Esophagus muscularis mucosa (tissue), 3 donors: ENCODE data around the gene TMEM72.

Experiments
- POLR2A ChIP-seq: fragments of 450-650 bp; IDR thresholded peaks from one replicate; pipeline ENCODE4 v1.6.1; 2017; ENCODE audit warnings: antibody characterized with exemption, moderate library complexity, mild to moderate bottlenecking, low read depth
- TF ChIP-seq, protein P1 (sequence below), 3 experiments: fragments of 200-600 bp in 2 of 3; fragments of 450-650 bp in 1 of 3; sonication (generic) in 2 of 3; IDR thresholded peaks; one replicate each; pipeline ENCODE4 v1.5.1; 2017 to 2019; ENCODE audit warnings: antibody characterized with exemption in 3 of 3, mild to moderate bottlenecking in 2 of 3, moderate library complexity in 1 of 3

DNA sequence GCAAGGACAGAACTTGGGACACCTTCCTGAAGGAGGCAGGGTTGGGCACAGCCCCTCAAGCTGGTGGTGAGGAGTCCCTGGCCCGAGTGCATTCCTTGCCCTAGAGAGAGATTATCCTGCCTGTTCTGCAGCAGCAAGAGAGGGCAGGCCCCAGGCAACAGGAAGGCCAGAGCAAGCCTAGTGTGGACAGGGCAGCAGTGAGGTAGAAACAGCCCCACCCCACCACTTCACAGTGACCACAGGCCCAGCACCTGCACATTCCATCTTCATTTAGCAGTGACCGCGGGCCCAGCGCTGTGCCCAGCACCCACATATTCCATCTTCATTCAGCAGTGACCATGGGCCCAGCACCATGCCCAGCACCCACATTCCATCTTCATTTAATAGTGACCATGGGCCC lies 16.4 kb upstream of the TMEM72 start:
- TF ChIP-seq, protein P1, sequence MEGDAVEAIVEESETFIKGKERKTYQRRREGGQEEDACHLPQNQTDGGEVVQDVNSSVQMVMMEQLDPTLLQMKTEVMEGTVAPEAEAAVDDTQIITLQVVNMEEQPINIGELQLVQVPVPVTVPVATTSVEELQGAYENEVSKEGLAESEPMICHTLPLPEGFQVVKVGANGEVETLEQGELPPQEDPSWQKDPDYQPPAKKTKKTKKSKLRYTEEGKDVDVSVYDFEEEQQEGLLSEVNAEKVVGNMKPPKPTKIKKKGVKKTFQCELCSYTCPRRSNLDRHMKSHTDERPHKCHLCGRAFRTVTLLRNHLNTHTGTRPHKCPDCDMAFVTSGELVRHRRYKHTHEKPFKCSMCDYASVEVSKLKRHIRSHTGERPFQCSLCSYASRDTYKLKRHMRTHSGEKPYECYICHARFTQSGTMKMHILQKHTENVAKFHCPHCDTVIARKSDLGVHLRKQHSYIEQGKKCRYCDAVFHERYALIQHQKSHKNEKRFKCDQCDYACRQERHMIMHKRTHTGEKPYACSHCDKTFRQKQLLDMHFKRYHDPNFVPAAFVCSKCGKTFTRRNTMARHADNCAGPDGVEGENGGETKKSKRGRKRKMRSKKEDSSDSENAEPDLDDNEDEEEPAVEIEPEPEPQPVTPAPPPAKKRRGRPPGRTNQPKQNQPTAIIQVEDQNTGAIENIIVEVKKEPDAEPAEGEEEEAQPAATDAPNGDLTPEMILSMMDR (IDR thresholded peaks at IDR 0.05) = no peak
- TF ChIP-seq POLR2A = no peak
